ENCODE data around the gene ERVH48-1. TPM values are rescaled to one million over a fixed set of nuclear protein-coding genes. Genes with fewer than 3 reads are reported as not detected.
"Not testable (repeated sequence)": the region's sequence is repeated elsewhere in the genome, so short reads cannot be mapped to it uniquely, and the experiment has no call there.

Gene ERVH48-1
- total RNA-seq, 4 donors from 2014 or later, result not detected

DNA sequence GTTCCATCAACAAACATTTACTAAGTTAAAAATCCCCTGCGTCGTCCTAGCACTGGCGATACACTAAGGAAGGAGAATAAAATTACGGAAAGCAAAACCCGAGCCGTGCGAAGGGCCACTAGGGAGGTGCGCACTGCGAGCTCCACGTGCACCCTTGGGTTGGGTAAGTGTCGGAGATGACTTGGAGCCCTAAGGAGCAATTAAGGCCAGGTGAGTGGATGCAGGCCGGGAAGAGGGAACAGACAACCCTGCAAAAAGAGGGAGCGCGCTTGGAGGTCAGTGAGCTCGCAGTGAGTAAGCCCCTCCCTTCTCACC, 46.8 kb downstream of the ERVH48-1 start:
- Histone ChIP-seq H3K4me3 (peak overlapping the region; percentile 88), H3K9me3 (no peaks in the 10 kb centered on the region), H3K4me1 (peaks cover 23% of the 10 kb centered on the region), H3K36me3 (peaks cover 20% of the 10 kb centered on the region), H3K27me3 (no peaks in the 10 kb centered on the region), H3K27ac (peak overlapping the region; percentile 93)
- TF ChIP-seq POLR2A (IDR thresholded peaks at IDR 0.05) (no peak), POLR2AphosphoS5 (IDR thresholded peaks at IDR 0.05) (no peak)
- TF ChIP-seq, protein P1, sequence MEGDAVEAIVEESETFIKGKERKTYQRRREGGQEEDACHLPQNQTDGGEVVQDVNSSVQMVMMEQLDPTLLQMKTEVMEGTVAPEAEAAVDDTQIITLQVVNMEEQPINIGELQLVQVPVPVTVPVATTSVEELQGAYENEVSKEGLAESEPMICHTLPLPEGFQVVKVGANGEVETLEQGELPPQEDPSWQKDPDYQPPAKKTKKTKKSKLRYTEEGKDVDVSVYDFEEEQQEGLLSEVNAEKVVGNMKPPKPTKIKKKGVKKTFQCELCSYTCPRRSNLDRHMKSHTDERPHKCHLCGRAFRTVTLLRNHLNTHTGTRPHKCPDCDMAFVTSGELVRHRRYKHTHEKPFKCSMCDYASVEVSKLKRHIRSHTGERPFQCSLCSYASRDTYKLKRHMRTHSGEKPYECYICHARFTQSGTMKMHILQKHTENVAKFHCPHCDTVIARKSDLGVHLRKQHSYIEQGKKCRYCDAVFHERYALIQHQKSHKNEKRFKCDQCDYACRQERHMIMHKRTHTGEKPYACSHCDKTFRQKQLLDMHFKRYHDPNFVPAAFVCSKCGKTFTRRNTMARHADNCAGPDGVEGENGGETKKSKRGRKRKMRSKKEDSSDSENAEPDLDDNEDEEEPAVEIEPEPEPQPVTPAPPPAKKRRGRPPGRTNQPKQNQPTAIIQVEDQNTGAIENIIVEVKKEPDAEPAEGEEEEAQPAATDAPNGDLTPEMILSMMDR (IDR thresholded peaks at IDR 0.05), result no peak
- DNase-seq (ENCODE audit: low spot score in 2 of 2), result no peak
- WGBS, result under 1% methylated on average over 15 of the region's 15 CpGs

DNA sequence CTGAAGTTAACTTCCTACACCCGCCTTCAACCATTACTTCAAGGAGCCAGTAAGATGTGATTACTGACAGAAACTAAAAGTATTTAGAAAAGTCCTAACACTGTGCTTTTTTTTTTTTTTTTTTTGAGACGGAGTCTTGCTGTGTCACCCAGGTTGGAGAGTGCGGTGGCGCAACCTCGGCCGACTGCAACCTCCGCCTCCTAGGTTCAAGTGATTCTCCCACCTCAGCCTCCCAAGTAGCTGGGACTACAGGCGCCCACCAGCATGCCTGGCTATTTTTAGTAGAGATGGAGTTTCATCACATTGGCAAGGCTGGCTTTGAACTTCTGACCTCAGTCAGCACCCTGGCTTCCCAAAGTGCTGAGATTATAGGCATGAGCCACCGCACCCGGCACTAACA, 49.6 kb downstream of the ERVH48-1 start:
- H3K36me3 ChIP-seq, result peaks cover 48% of the 10 kb centered on the region

DNA sequence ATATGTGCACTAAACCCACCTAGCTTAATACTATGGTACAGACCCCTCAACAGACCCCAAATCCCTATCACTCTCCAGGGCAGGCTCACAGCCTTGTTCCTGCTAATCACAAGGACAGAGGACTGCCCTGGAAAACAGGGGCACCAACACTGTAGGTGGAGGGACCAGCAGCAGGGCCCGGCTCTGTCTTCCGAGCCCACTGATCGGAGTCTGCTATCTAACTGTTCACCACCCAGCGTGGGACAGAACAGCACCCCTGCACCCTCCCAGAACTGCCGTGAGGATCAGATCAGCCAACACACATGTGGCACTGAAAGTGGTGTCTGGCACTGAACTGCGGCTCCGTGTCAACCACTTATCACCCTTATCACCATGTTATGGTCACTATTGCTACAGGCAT, 52.3 kb downstream of the ERVH48-1 start:
- H3K4me1 ChIP-seq, result peaks cover 7% of the 10 kb centered on the region
- peaks cover 75% of the 10 kb centered on the region for H3K36me3 ChIP-seq
- TF ChIP-seq POLR2A (IDR thresholded peaks at IDR 0.05) (no peak), EP300 (IDR thresholded peaks at IDR 0.05) (no peak), POLR2AphosphoS5 (IDR thresholded peaks at IDR 0.05) (no peak)
- TF ChIP-seq, protein P1 (IDR thresholded peaks at IDR 0.05), result no peak
- 100% methylated on average over 5 of the region's 7 CpGs for WGBS
- no peaks in the 10 kb centered on the region for H3K27me3 ChIP-seq
- H3K9me3 ChIP-seq, result no peaks in the 10 kb centered on the region
- no peak for DNase-seq (ENCODE audit: low spot score in 2 of 2)
- no peak overlapping the region for H3K27ac ChIP-seq
- no peak overlapping the region for H3K4me3 ChIP-seq

More for the DNA sequence above, 49.6 kb downstream of the ERVH48-1 start:
- H3K27ac ChIP-seq; DNase-seq (ENCODE audit: low spot score in 2 of 2); H3K4me3 ChIP-seq; H3K27me3 ChIP-seq; H3K9me3 ChIP-seq: not testable (repeated sequence)
- WGBS, result 91% methylated on average over 10 of the region's 10 CpGs
- H3K4me1 ChIP-seq, result peaks cover 23% of the 10 kb centered on the region

DNA sequence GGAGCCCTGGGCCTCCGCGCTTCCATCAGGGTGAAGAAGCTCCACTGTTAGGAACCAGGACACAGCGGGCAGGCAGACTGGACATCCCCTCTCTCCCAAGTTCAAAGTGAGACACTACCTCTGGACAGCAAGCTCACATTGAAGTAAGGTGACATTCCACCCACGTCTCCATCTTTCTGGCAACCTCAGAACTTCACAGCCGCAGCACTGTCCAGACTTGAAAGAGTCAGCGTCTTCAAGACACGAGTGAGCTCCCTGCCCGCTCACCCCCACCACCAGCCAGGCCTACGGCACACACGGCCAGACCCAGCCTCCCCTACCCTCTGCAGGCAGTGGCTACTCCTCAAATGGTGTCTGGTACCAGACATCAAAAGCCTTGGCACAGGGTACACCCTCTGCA, 57.2 kb downstream of the ERVH48-1 start:
- Histone ChIP-seq H3K36me3 (peaks cover 64% of the 10 kb centered on the region), H3K27me3 (no peaks in the 10 kb centered on the region)
- TF ChIP-seq POLR2AphosphoS5 (IDR thresholded peaks at IDR 0.05) (no peak), EP300 (IDR thresholded peaks at IDR 0.05) (no peak), POLR2A (IDR thresholded peaks at IDR 0.05) (no peak)
- TF ChIP-seq, protein P1 (IDR thresholded peaks at IDR 0.05), result no peak

More for the DNA sequence above, 57.2 kb downstream of the ERVH48-1 start:
- 96% methylated on average over 7 of the region's 10 CpGs for WGBS
- H3K4me1 ChIP-seq, result peaks cover 4% of the 10 kb centered on the region
- no peak overlapping the region for H3K4me3 ChIP-seq
- H3K27ac ChIP-seq, result no peak overlapping the region
- DNase-seq (ENCODE audit: low spot score in 2 of 2), result no peak
- H3K9me3 ChIP-seq, result no peaks in the 10 kb centered on the region

Other genes starting within 250 kb of the ERVH48-1 start
- 10 to 100 TPM; 10.1 to 18.7 (median 14.1) TPM for gene WDR4, start 46.1 kb downstream of the ERVH48-1 start, total RNA-seq
- 10 to 100 TPM; 44.1 to 69.3 (median 60.0) TPM for gene NDUFV3, start 32.3 kb downstream of the ERVH48-1 start, total RNA-seq
- gene PKNOX1, start 48.9 kb upstream of the ERVH48-1 start, total RNA-seq, result 10 to 100 TPM in 3 of 4 donors, 1 to 10 TPM in 1; 8.8 to 17.6 (median 11.6) TPM
- 1 to 10 TPM; 3.3 to 7.1 (median 6.1) TPM for gene CBS, start 150.2 kb upstream of the ERVH48-1 start, total RNA-seq
- 10 to 100 TPM; 38.8 to 77.3 (median 51.7) TPM for gene U2AF1, start 181.9 kb upstream of the ERVH48-1 start, total RNA-seq
- gene CRYAA, start 243.4 kb upstream of the ERVH48-1 start, total RNA-seq, result not detected

All from suprapubic skin (tissue), 4 donors.